ENCODE measurements around the gene SSTR5.

The SSTR5 gene

DNA sequence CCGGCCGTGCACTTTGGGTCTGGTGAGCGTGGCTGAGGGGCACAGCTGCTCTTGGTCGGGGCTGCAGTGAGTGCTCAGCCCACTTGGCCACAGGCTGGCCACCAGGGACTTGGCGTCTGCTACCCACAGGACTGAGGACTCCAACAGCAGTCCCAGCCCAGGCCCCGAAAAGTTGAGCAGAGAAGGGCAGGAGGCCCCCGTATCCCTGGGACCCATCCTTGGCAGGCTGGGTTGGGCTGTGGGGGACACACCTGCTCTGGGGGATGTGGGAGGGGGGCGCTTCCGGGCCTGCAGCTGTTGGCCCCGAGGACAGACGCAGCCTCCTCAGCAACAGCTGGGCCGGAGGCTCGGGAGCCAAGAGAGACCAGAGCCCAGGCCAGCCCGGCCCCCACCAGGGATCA lies 19.4 kb upstream of the SSTR5 start:
- Histone ChIP-seq H4K12ac (ENCODE audit: low read depth, low read length) (no peak overlapping the region), H3K79me2 (ENCODE audit: control insufficient read depth, insufficient read depth, low read length, poor library complexity) (no peaks in the 10 kb centered on the region), H3K9me3 (ENCODE audit: insufficient read depth, low read depth, low read length) (peaks cover 8% of the 10 kb centered on the region), H3K27ac (ENCODE audit: low read depth, low read length) (no peak overlapping the region), H2BK12ac (ENCODE audit: low read length) (no peak overlapping the region), H3K36me3 (ENCODE audit: control insufficient read depth in 1 of 2, insufficient read depth in 2 of 2, low read length in 2 of 2) (no peaks in the 10 kb centered on the region), H3K27me3 (ENCODE audit: insufficient read depth, low read length) (no peaks in the 10 kb centered on the region), H2BK5ac (ENCODE audit: low read depth, low read length, poor library complexity) (no peak overlapping the region), H3K4ac (ENCODE audit: low read depth, low read length) (no peak overlapping the region), H3K79me1 (ENCODE audit: low read length) (no peaks in the 10 kb centered on the region), H4K8ac (ENCODE audit: low read depth, low read length) (no peak overlapping the region), H3K23ac (ENCODE audit: low read length) (no peak overlapping the region), H4K91ac (ENCODE audit: low read depth, low read length) (no peak overlapping the region), H3K14ac (ENCODE audit: low read length) (no peak overlapping the region), H3K4me2 (ENCODE audit: low read length) (no peak overlapping the region), H2BK120ac (ENCODE audit: insufficient read depth, low read length, poor library complexity) (no peak overlapping the region), H3K9ac (ENCODE audit: low read length) (no peak overlapping the region), H3K4me1 (ENCODE audit: control insufficient read depth in 1 of 2, insufficient read depth in 2 of 2, low read length in 2 of 2) (peaks cover 3 to 6% of the 10 kb centered on the region in 2 experiments), H3K18ac (ENCODE audit: low read length) (no peak overlapping the region), H3K4me3 (ENCODE audit: low read depth, low read length) (no peak overlapping the region), H2AFZ (ENCODE audit: insufficient read depth, low read length, poor library complexity) (no peak overlapping the region), H2AK5ac (ENCODE audit: low read length) (no peak overlapping the region)
- no CpG with 5 or more reads among the region's 14 CpGs for WGBS (ENCODE audit: extremely low coverage, insufficient coverage, insufficient read length)
- no peak for DNase-seq

DNA sequence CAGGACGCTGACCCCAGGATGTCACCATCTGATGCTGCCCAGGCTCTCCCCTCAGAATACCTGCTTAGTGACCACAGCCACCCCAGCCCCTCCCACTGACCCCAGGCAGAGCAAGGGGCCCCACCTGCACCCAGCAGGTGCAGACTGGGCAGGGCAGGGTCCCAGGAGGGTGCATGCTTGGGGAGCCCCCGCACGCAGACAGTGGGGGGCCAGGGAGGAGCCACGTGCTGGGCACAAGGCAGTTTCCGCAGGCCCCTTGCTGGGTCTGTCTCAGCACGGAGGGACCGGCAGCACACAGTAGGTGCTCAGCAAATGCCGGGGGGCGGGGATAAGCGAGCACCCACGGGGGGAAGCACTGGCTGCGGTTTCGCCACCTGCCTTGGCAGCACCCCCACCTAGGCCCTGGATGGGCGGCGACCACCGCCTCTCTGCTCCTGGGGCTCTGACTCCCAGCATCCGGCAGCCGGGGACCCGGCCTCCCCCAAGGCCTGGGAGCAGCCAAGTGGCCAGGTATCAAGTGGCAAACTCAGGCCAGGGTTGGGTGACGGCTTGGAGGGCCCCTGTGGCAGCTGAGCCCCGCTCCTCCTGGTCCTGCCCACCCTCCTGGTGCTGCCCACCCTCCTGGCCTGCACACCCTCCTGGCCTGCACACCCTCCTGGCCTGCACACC lies 18.7 kb upstream of the SSTR5 start:
- no peak for DNase-seq

DNA sequence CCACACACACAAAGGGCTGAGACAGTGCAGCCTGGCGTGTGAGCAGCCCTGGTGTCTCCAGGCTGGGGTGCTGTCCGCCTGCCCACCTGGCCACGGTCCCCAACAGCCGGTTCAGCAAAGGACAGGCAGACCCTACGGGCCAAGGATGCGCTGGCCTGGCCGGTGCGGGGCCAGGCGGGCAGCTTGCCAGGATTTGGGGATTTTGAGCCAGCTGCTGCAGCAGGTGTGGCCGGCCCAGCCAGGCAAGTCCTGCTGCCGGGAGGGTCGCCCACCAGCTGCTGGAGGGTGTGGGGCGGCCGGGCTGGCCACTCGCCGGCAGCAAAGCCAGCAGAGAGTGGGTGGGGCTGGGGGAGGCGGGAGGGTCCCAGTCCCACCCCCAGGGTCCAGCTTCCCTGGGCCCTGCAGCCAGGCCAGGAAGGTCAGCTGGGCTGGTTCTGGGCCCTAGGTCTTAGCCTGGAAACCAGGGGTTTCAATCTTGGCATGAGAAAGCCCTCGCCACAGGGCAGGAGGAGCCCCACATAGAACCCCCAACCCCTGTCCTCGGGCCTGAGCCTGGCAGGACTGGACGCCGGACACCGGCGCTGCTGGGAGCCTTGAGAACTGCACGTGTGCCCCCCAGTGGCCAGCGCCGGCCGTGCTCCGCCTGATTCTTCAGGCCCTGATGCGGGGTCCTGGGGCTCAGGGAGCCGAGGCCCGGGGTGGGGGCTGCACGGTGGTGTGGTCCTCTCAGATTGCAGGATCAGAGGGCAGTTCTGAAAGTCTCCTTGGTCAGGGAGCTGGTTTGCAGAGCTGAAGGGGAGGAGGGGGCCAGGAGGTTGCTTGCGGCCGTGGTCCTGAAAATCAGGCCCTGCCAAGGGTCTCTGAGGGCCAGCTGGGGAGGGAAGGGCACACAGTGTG lies 17.6 kb upstream of the SSTR5 start:
- Histone ChIP-seq H3K27me3 (ENCODE audit: insufficient read depth, low read length) (no peaks in the 10 kb centered on the region), H3K18ac (ENCODE audit: low read length) (no peak overlapping the region), H4K8ac (ENCODE audit: low read depth, low read length) (no peak overlapping the region), H4K12ac (ENCODE audit: low read depth, low read length) (no peak overlapping the region), H3K79me2 (ENCODE audit: control insufficient read depth, insufficient read depth, low read length, poor library complexity) (no peaks in the 10 kb centered on the region), H2BK5ac (ENCODE audit: low read depth, low read length, poor library complexity) (no peak overlapping the region), H3K14ac (ENCODE audit: low read length) (no peak overlapping the region), H3K79me1 (ENCODE audit: low read length) (no peaks in the 10 kb centered on the region), H3K9ac (ENCODE audit: low read length) (no peak overlapping the region), H4K91ac (ENCODE audit: low read depth, low read length) (no peak overlapping the region), H2AFZ (ENCODE audit: insufficient read depth, low read length, poor library complexity) (no peak overlapping the region), H3K9me3 (ENCODE audit: insufficient read depth, low read depth, low read length) (peaks cover 8% of the 10 kb centered on the region), H2BK12ac (ENCODE audit: low read length) (no peak overlapping the region), H3K4me1 (ENCODE audit: control insufficient read depth in 1 of 2, insufficient read depth in 2 of 2, low read length in 2 of 2) (no peaks in the 10 kb centered on the region), H3K4ac (ENCODE audit: low read depth, low read length) (no peak overlapping the region), H3K27ac (ENCODE audit: low read depth, low read length) (no peak overlapping the region), H3K23ac (ENCODE audit: low read length) (no peak overlapping the region), H2AK5ac (ENCODE audit: low read length) (no peak overlapping the region), H3K4me3 (ENCODE audit: low read depth, low read length) (no peak overlapping the region), H3K4me2 (ENCODE audit: low read length) (no peak overlapping the region), H3K36me3 (ENCODE audit: control insufficient read depth in 1 of 2, insufficient read depth in 2 of 2, low read length in 2 of 2) (no peaks in the 10 kb centered on the region), H2BK120ac (ENCODE audit: insufficient read depth, low read length, poor library complexity) (no peak overlapping the region)
- WGBS (ENCODE audit: extremely low coverage, insufficient coverage, insufficient read length): no CpG with 5 or more reads among the region's 34 CpGs
- peak; percentile 22 to 69 for DNase-seq

More for the DNA sequence above, 18.7 kb upstream of the SSTR5 start:
- no peak overlapping the region for H3K27ac ChIP-seq (ENCODE audit: low read depth, low read length)
- H3K36me3 ChIP-seq (ENCODE audit: control insufficient read depth in 1 of 2, insufficient read depth in 2 of 2, low read length in 2 of 2): no peaks in the 10 kb centered on the region
- no peak overlapping the region for H3K4me2 ChIP-seq (ENCODE audit: low read length)
- H3K14ac ChIP-seq (ENCODE audit: low read length): no peak overlapping the region
- no peak overlapping the region for H3K9ac ChIP-seq (ENCODE audit: low read length)
- H2AFZ ChIP-seq (ENCODE audit: insufficient read depth, low read length, poor library complexity): no peak overlapping the region
- no peak overlapping the region for H3K18ac ChIP-seq (ENCODE audit: low read length)
- H3K4me3 ChIP-seq (ENCODE audit: low read depth, low read length): no peak overlapping the region
- no peak overlapping the region for H4K91ac ChIP-seq (ENCODE audit: low read depth, low read length)
- H3K27me3 ChIP-seq (ENCODE audit: insufficient read depth, low read length): no peaks in the 10 kb centered on the region
- H2BK120ac ChIP-seq (ENCODE audit: insufficient read depth, low read length, poor library complexity): no peak overlapping the region
- WGBS (ENCODE audit: extremely low coverage, insufficient coverage, insufficient read length): no CpG with 5 or more reads among the region's 21 CpGs
- no peak overlapping the region for H2BK5ac ChIP-seq (ENCODE audit: low read depth, low read length, poor library complexity)
- H4K12ac ChIP-seq (ENCODE audit: low read depth, low read length): no peak overlapping the region
- H2BK12ac ChIP-seq (ENCODE audit: low read length): no peak overlapping the region
- peaks cover 0 to under 1% of the 10 kb centered on the region in 2 experiments for H3K4me1 ChIP-seq (ENCODE audit: control insufficient read depth in 1 of 2, insufficient read depth in 2 of 2, low read length in 2 of 2)
- peaks cover 8% of the 10 kb centered on the region for H3K9me3 ChIP-seq (ENCODE audit: insufficient read depth, low read depth, low read length)
- H4K8ac ChIP-seq (ENCODE audit: low read depth, low read length): no peak overlapping the region
- no peak overlapping the region for H2AK5ac ChIP-seq (ENCODE audit: low read length)
- H3K4ac ChIP-seq (ENCODE audit: low read depth, low read length): no peak overlapping the region
- H3K79me2 ChIP-seq (ENCODE audit: control insufficient read depth, insufficient read depth, low read length, poor library complexity): no peaks in the 10 kb centered on the region
- no peak overlapping the region for H3K23ac ChIP-seq (ENCODE audit: low read length)
- H3K79me1 ChIP-seq (ENCODE audit: low read length): no peaks in the 10 kb centered on the region

DNA sequence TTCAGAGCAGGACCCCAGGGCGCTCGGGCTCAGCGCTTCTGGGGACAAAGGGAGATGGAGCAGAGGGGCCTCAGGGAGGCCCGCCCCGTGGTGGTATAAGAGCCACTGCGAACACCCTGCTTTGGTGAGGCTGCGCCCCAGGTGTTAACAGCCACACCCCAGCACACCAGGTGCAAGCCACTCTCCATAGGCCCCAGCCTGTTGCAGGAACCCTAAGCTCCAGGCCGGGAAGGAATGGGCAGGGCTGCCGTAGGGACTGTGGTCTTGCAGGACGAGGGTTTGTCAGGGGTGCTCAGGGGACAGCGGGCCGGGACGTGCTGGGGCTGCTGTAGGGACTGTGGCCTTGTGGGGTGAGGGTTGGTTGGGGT lies 17.0 kb upstream of the SSTR5 start:
- no peak overlapping the region for H4K91ac ChIP-seq (ENCODE audit: low read depth, low read length)
- no peaks in the 10 kb centered on the region for H3K36me3 ChIP-seq (ENCODE audit: control insufficient read depth in 1 of 2, insufficient read depth in 2 of 2, low read length in 2 of 2)
- no peak overlapping the region for H3K23ac ChIP-seq (ENCODE audit: low read length)
- H3K9me3 ChIP-seq (ENCODE audit: insufficient read depth, low read depth, low read length): peaks cover 8% of the 10 kb centered on the region
- WGBS (ENCODE audit: extremely low coverage, insufficient coverage, insufficient read length): no CpG with 5 or more reads among the region's 13 CpGs
- H2BK12ac ChIP-seq (ENCODE audit: low read length): no peak overlapping the region
- no peak overlapping the region for H2AFZ ChIP-seq (ENCODE audit: insufficient read depth, low read length, poor library complexity)
- no peak overlapping the region for H3K14ac ChIP-seq (ENCODE audit: low read length)
- no peak overlapping the region for H3K27ac ChIP-seq (ENCODE audit: low read depth, low read length)
- no peaks in the 10 kb centered on the region for H3K27me3 ChIP-seq (ENCODE audit: insufficient read depth, low read length)
- no peaks in the 10 kb centered on the region for H3K79me2 ChIP-seq (ENCODE audit: control insufficient read depth, insufficient read depth, low read length, poor library complexity)
- no peak overlapping the region for H2BK120ac ChIP-seq (ENCODE audit: insufficient read depth, low read length, poor library complexity)
- no peak overlapping the region for H4K8ac ChIP-seq (ENCODE audit: low read depth, low read length)
- no peak overlapping the region for H4K12ac ChIP-seq (ENCODE audit: low read depth, low read length)
- no peak overlapping the region for H3K4me2 ChIP-seq (ENCODE audit: low read length)
- no peak overlapping the region for H2AK5ac ChIP-seq (ENCODE audit: low read length)
- H2BK5ac ChIP-seq (ENCODE audit: low read depth, low read length, poor library complexity): no peak overlapping the region
- H3K4ac ChIP-seq (ENCODE audit: low read depth, low read length): no peak overlapping the region
- no peak overlapping the region for H3K18ac ChIP-seq (ENCODE audit: low read length)
- H3K4me3 ChIP-seq (ENCODE audit: low read depth, low read length): no peak overlapping the region
- no peak for DNase-seq
- no peaks in the 10 kb centered on the region for H3K79me1 ChIP-seq (ENCODE audit: low read length)
- no peaks in the 10 kb centered on the region for H3K4me1 ChIP-seq (ENCODE audit: control insufficient read depth in 1 of 2, insufficient read depth in 2 of 2, low read length in 2 of 2)
- no peak overlapping the region for H3K9ac ChIP-seq (ENCODE audit: low read length)
